ENCODE measurements around the gene CHMP5. TPM values are rescaled to one million over a fixed set of nuclear protein-coding genes. Genes with fewer than 3 reads are reported as not detected.

Gene CHMP5
- polyA plus RNA-seq, 1 donor (not counting 4 experiments of a cell fraction or from before 2014, with no cell fraction given), result 132 TPM

DNA sequence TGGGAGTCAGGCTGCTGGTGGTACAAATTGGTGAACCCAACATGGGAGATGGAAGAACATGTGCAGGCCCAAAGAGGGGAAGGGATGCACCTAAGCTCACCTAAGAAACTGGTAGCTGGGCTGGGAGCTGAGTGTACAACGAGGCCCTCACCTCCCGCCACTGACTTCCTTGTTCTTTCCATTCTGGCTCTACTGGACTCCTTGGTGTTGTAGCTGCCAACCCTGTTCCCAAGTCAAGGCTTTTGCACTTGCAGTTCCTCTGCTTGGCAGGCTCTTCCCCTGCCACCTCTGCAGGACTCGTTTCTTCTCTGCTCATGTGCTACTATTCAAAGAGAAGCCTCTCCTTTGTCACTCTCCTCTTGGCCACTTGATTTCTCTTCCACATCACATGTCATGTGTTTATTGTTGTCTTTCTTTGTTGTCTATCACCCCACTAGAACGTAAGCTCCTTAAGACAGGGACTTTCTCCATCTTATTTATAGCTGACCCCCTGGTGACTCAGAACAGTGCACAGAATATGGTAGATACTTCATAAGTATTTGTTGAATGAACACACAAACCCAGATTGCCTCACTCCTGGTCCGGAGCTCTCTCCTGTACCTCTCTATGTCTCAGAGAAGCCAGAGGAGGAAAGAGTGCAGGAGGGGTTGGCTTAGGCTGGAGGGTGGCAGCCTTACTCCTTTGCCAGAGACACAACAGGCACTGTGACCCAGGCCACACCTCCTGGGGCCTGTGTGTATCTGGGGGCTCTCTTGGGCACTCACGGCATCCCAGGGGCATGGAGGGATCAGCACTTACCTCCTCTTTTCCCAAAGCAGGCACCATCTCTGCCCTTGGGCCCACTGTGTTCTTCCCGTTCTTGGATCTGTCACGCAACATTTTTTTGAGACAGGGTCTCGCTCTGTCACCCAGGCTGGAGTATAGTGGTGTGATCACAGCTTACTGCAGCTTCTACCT lies 30.1 kb upstream of the CHMP5 start:
- Histone ChIP-seq H3K9me3 (ENCODE audit: control insufficient read depth, low read depth, low read length) (no peaks in the 10 kb centered on the region), H2AFZ (ENCODE audit: control insufficient read depth, low read length) (no peak overlapping the region), H3K36me3 (ENCODE audit: control insufficient read depth in 2 of 2, extremely low read depth in 1 of 2, insufficient read depth in 2 of 2, low read length in 2 of 2) (no peaks in the 10 kb centered on the region), H3K27ac (ENCODE audit: control insufficient read depth, insufficient read depth, low read length) (peak overlapping the region; percentile 95), H3K4me1 (ENCODE audit: control insufficient read depth, extremely low read depth, insufficient read depth, low read length) (peaks cover 58% of the 10 kb centered on the region), H3K9ac (ENCODE audit: control insufficient read depth, extremely low read depth, insufficient read depth, low read length) (peak overlapping the region; percentile 66), H3K27me3 (ENCODE audit: control insufficient read depth, extremely low read depth, insufficient read depth, low read length) (no peaks in the 10 kb centered on the region), H3K79me2 (ENCODE audit: control insufficient read depth, insufficient read depth, low read length) (no peaks in the 10 kb centered on the region), H3K9me1 (ENCODE audit: control insufficient read depth, extremely low read depth, insufficient read depth, low read length) (no peaks in the 10 kb centered on the region), H3K4me3 (ENCODE audit: control insufficient read depth in 2 of 3, extremely low read depth in 1 of 3, insufficient read depth in 2 of 3, low read depth in 1 of 3, low read length in 3 of 3) (no peak overlapping the region), H4K20me1 (ENCODE audit: control insufficient read depth, extremely low read depth, insufficient read depth, low read length) (no peaks in the 10 kb centered on the region), H3K4me2 (ENCODE audit: control insufficient read depth, extremely low read depth, insufficient read depth, low read depth, low read length) (peak overlapping the region; percentile 69)
- dilution Hi-C loops (cut with MboI; ENCODE audit: extremely low pct_ligation_motif_present, low sequenced_read_pairs), result no loop called here
- FAIRE-seq (no peak), DNase-seq (ENCODE audit: low read depth, low spot score) (no peak)
- TF ChIP-seq, protein P1, sequence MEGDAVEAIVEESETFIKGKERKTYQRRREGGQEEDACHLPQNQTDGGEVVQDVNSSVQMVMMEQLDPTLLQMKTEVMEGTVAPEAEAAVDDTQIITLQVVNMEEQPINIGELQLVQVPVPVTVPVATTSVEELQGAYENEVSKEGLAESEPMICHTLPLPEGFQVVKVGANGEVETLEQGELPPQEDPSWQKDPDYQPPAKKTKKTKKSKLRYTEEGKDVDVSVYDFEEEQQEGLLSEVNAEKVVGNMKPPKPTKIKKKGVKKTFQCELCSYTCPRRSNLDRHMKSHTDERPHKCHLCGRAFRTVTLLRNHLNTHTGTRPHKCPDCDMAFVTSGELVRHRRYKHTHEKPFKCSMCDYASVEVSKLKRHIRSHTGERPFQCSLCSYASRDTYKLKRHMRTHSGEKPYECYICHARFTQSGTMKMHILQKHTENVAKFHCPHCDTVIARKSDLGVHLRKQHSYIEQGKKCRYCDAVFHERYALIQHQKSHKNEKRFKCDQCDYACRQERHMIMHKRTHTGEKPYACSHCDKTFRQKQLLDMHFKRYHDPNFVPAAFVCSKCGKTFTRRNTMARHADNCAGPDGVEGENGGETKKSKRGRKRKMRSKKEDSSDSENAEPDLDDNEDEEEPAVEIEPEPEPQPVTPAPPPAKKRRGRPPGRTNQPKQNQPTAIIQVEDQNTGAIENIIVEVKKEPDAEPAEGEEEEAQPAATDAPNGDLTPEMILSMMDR (optimal IDR thresholded peaks at IDR 0.05 in 1 of 3, IDR thresholded peaks at IDR 0.05 in 1 of 3, conservative IDR thresholded peaks at IDR 0.05 in 1 of 3; ENCODE audit: extremely low read depth in 1 of 3, insufficient read depth in 2 of 3, low read length in 3 of 3), result no peak

DNA sequence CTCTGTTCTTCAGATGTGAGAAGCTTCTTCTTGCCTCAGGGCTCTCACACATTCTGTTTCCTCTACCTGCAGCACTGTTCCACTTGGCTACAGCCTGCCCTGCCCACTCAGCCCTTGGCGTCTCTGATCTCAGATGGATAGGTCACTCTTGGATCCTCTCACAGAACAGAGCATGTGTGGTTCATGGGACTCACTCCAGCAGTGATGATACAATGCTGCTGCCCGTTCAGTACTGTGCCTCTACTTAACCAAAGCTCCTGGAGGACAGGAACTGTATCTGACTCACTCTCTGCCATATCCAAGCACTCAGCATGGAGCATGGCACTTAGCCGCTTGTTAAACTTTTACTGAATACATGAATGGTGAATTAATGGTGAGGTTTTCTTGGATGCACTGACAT lies 28.3 kb upstream of the CHMP5 start:
- no peak overlapping the region for H3K27ac ChIP-seq (ENCODE audit: control insufficient read depth, insufficient read depth, low read length)
- DNase-seq (ENCODE audit: low read depth, low spot score) (no peak), FAIRE-seq (peak; percentile 17)

More for the DNA sequence above, 28.3 kb upstream of the CHMP5 start:
- Histone ChIP-seq H3K4me2 (ENCODE audit: control insufficient read depth, extremely low read depth, insufficient read depth, low read depth, low read length) (no peak overlapping the region), H3K79me2 (ENCODE audit: control insufficient read depth, insufficient read depth, low read length) (no peaks in the 10 kb centered on the region), H3K4me3 (ENCODE audit: control insufficient read depth in 2 of 3, extremely low read depth in 1 of 3, insufficient read depth in 2 of 3, low read depth in 1 of 3, low read length in 3 of 3) (no peak overlapping the region), H4K20me1 (ENCODE audit: control insufficient read depth, extremely low read depth, insufficient read depth, low read length) (no peaks in the 10 kb centered on the region), H3K4me1 (ENCODE audit: control insufficient read depth, extremely low read depth, insufficient read depth, low read length) (peaks cover 40% of the 10 kb centered on the region), H3K9me1 (ENCODE audit: control insufficient read depth, extremely low read depth, insufficient read depth, low read length) (no peaks in the 10 kb centered on the region), H2AFZ (ENCODE audit: control insufficient read depth, low read length) (no peak overlapping the region), H3K9ac (ENCODE audit: control insufficient read depth, extremely low read depth, insufficient read depth, low read length) (no peak overlapping the region), H3K36me3 (ENCODE audit: control insufficient read depth in 2 of 2, extremely low read depth in 1 of 2, insufficient read depth in 2 of 2, low read length in 2 of 2) (no peaks in the 10 kb centered on the region), H3K27me3 (ENCODE audit: control insufficient read depth, extremely low read depth, insufficient read depth, low read length) (no peaks in the 10 kb centered on the region), H3K9me3 (ENCODE audit: control insufficient read depth, low read depth, low read length) (no peaks in the 10 kb centered on the region)
- dilution Hi-C loops (cut with MboI; ENCODE audit: extremely low pct_ligation_motif_present, low sequenced_read_pairs), result no loop called here
- TF ChIP-seq EZH2 (IDR thresholded peaks at IDR 0.05; ENCODE audit: low read length), result no peak
